Germinal center (tissue), 1 donor: ENCODE results near the gene TSKU.
A peak's percentile ranks its signal among the peaks of the same experiment; 100 is the strongest.
"Not testable (repeated sequence)": the region's sequence is repeated elsewhere in the genome, so short reads cannot be mapped to it uniquely, and the experiment has no call there.

Experiments used
- DNase-seq: peaks from one replicate; pipeline ENCODE4 v3.0.0; 2012; ENCODE audit warnings: mixed read lengths, low spot score

Gene TSKU

GRCh38 chr11:76788661-76789442 is 5.7 kb downstream of the TSKU start:
- DNase-seq = no peak

GRCh38 chr11:76789443-76789719 is 6.2 kb downstream of the TSKU start:
- DNase-seq = no peak

- no peak for DNase-seq
These were observed 7.1 kb downstream of the TSKU start for GRCh38 chr11:76790251-76790650.

GRCh38 chr11:76791002-76791770 is 8.0 kb downstream of the TSKU start:
- DNase-seq = not testable (repeated sequence)

- no peak for DNase-seq
These were observed 8.7 kb downstream of the TSKU start for GRCh38 chr11:76791861-76792260.

- no peak for DNase-seq
These were observed 9.5 kb downstream of the TSKU start for GRCh38 chr11:76792505-76793264.

GRCh38 chr11:76793391-76794291 is 10.5 kb downstream of the TSKU start:
- DNase-seq = no peak

- no peak for DNase-seq
These were observed 11.5 kb downstream of the TSKU start for GRCh38 chr11:76794371-76795289.

- DNase-seq = no peak
These were observed 12.3 kb downstream of the TSKU start for GRCh38 chr11:76795290-76795935.

GRCh38 chr11:76795936-76796441 is 12.8 kb downstream of the TSKU start:
- no peak for DNase-seq

GRCh38 chr11:76796511-76797198 is 13.5 kb downstream of the TSKU start:
- no peak for DNase-seq

GRCh38 chr11:76797341-76798201 is 14.4 kb downstream of the TSKU start:
- DNase-seq = no peak

- DNase-seq = no peak
These were observed 15.0 kb downstream of the TSKU start for GRCh38 chr11:76798202-76798581.

- no peak for DNase-seq
These were observed 15.5 kb downstream of the TSKU start for GRCh38 chr11:76798671-76799065.

GRCh38 chr11:76799066-76799804 is 16.1 kb downstream of the TSKU start:
- peak; percentile 88 for DNase-seq

GRCh38 chr11:76800466-76801200 is 17.5 kb downstream of the TSKU start:
- no peak for DNase-seq

- DNase-seq = no peak
These were observed 18.1 kb downstream of the TSKU start for GRCh38 chr11:76801225-76801624.
